ENCODE results near the gene CARD11.

CARD11 gene

GRCh38 chr7:3003936-3004335 lies 39.7 kb downstream of the CARD11 start:
- H3K9me3 ChIP-seq (ENCODE audit: low read length): no peaks in the 10 kb centered on the region

DNA sequence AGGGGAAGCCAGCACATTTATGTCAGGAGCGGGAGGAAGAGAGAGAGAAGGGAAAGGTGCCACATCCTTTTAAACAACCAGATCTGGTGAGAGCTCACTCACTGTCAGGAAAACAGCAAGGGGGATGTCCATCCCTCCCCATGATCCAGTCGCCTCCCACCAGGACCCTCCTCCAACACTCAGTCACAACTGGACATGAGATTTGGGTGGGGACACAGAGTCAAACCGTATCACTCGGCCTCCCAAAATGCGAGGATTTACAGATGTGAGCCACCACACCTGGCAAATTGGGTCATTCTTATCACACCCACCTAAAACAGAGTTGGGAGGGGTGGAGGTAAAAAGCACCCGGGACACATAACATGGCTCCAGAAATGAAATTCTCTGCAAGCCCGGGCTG lies 41.0 kb downstream of the CARD11 start:
- Histone ChIP-seq H2AFZ (ENCODE audit: low read depth, low read length) (no peak overlapping the region), H3K4me3 (ENCODE audit: low read length) (no peak overlapping the region), H3K27me3 (ENCODE audit: insufficient read depth, low read length) (no peaks in the 10 kb centered on the region), H3K9me3 (ENCODE audit: low read length) (no peaks in the 10 kb centered on the region), H3K36me3 (ENCODE audit: insufficient read depth, low read length) (no peaks in the 10 kb centered on the region), H3K4me1 (ENCODE audit: insufficient read depth, low read length) (peaks cover 7% of the 10 kb centered on the region)

More at GRCh38 chr7:3003936-3004335, 39.7 kb downstream of the CARD11 start:
- Histone ChIP-seq H3K27me3 (ENCODE audit: insufficient read depth, low read length) (no peaks in the 10 kb centered on the region), H2AFZ (ENCODE audit: low read depth, low read length) (no peak overlapping the region), H3K36me3 (ENCODE audit: insufficient read depth, low read length) (no peaks in the 10 kb centered on the region), H3K4me3 (ENCODE audit: low read length) (no peak overlapping the region), H3K4me1 (ENCODE audit: insufficient read depth, low read length) (peaks cover 7% of the 10 kb centered on the region)

GRCh38 chr7:3000566-3000965 lies 43.1 kb downstream of the CARD11 start:
- Histone ChIP-seq H3K27me3 (ENCODE audit: insufficient read depth, low read length) (no peaks in the 10 kb centered on the region), H3K9me3 (ENCODE audit: low read length) (no peaks in the 10 kb centered on the region), H2AFZ (ENCODE audit: low read depth, low read length) (no peak overlapping the region), H3K4me3 (ENCODE audit: low read length) (no peak overlapping the region), H3K36me3 (ENCODE audit: insufficient read depth, low read length) (no peaks in the 10 kb centered on the region), H3K4me1 (ENCODE audit: insufficient read depth, low read length) (peaks cover 7% of the 10 kb centered on the region)

DNA sequence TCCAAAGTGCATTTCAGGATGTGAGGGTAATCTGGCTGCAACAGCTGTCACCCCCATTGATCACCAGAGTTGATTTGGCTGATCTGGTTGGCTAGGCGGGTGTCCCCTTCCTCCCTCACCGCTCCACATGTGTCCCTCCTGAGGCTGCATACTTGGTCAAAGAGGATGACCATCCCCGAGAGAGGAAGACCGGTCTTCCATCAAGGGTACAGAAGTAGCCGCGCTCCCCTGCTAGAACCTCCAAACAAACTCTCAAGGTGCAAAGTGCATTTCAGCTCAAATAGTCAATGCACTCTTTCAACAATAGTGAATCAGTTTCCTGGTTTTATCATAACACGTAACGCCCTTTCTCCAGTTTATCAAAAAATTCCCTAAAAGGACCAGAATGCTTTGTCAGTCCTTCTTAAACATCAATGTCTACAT lies 44.6 kb downstream of the CARD11 start:
- no peaks in the 10 kb centered on the region for H3K9me3 ChIP-seq (ENCODE audit: low read length)

GRCh38 chr7:2997014-2997413 lies 46.7 kb downstream of the CARD11 start:
- no peaks in the 10 kb centered on the region for H3K9me3 ChIP-seq (ENCODE audit: low read length)
- no peak overlapping the region for H2AFZ ChIP-seq (ENCODE audit: low read depth, low read length)
- H3K4me3 ChIP-seq (ENCODE audit: low read length): no peak overlapping the region
- H3K4me1 ChIP-seq (ENCODE audit: insufficient read depth, low read length): no peaks in the 10 kb centered on the region
- H3K27me3 ChIP-seq (ENCODE audit: insufficient read depth, low read length): no peaks in the 10 kb centered on the region
- no peaks in the 10 kb centered on the region for H3K36me3 ChIP-seq (ENCODE audit: insufficient read depth, low read length)

More for the DNA sequence above, 44.6 kb downstream of the CARD11 start:
- Histone ChIP-seq H3K27me3 (ENCODE audit: insufficient read depth, low read length) (no peaks in the 10 kb centered on the region), H3K36me3 (ENCODE audit: insufficient read depth, low read length) (no peaks in the 10 kb centered on the region), H2AFZ (ENCODE audit: low read depth, low read length) (no peak overlapping the region), H3K4me3 (ENCODE audit: low read length) (no peak overlapping the region), H3K4me1 (ENCODE audit: insufficient read depth, low read length) (peaks cover 6% of the 10 kb centered on the region)

DNA sequence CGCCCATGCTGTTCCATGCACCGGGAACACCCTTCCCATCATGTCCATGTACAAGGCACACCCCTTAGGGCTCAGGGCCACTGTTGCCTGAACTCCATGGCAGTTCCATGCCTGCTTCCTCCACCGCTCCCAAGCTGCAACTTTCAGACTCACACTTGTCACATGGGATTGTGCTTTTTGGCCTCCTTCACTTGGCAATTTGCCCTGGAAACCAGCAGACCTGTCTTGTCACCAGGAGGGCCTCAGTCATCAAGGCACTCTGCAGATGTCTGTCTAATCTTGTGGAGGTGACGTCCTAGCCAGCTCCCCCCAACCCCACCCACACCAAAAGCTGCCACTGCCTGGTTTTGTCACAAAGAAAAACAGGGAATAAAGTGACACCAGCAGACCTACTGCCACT lies 47.5 kb downstream of the CARD11 start:
- H3K4me3 ChIP-seq (ENCODE audit: low read length): no peak overlapping the region
- H3K9me3 ChIP-seq (ENCODE audit: low read length): no peaks in the 10 kb centered on the region
- H3K27me3 ChIP-seq (ENCODE audit: insufficient read depth, low read length): no peaks in the 10 kb centered on the region
- H2AFZ ChIP-seq (ENCODE audit: low read depth, low read length): no peak overlapping the region
- no peaks in the 10 kb centered on the region for H3K36me3 ChIP-seq (ENCODE audit: insufficient read depth, low read length)
- no peaks in the 10 kb centered on the region for H3K4me1 ChIP-seq (ENCODE audit: insufficient read depth, low read length)

DNA sequence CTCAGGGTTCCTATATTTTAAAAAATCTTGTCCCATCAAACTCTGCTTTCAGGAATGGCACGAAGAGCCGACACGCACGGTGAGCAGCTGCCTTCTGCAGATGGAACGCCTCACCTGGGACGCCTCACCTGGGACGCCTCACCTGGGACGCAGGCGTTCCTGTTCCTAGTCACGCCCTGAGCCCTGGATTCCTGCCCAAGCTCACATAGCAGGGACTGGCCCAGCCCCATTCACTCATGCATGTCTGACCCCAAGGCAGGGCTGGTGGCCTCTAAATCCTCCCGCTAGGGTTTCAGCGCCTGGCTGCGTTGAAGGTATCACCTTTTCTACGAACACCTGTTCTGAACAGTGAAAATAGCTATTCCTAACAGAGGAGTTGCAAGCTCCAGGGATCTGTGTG lies 49.8 kb downstream of the CARD11 start:
- H2AFZ ChIP-seq (ENCODE audit: low read depth, low read length): no peak overlapping the region
- no peaks in the 10 kb centered on the region for H3K36me3 ChIP-seq (ENCODE audit: insufficient read depth, low read length)
- H3K4me1 ChIP-seq (ENCODE audit: insufficient read depth, low read length): no peaks in the 10 kb centered on the region
- H3K27me3 ChIP-seq (ENCODE audit: insufficient read depth, low read length): no peaks in the 10 kb centered on the region
- H3K4me3 ChIP-seq (ENCODE audit: low read length): no peak overlapping the region
- no peaks in the 10 kb centered on the region for H3K9me3 ChIP-seq (ENCODE audit: low read length)

DNA sequence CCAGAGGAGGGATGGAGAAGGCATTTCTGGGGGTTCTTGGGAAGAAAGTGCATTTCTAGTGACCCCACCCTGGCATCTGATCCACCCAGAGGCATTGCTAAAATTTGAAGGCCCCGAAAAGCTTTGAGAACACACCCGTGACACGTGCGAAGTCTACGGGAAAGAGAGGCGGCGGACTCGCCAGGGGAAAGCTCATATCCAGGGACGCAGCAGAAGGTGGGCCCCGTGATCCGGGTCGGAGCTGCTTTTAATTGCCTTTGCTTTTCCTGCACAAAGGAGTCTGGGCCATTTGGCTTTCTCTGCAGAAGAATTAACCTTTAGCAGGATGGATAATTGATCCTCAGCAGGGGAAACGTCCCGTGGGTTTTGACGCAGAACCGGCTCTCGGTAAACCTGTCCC lies 50.3 kb downstream of the CARD11 start:
- Histone ChIP-seq H3K27me3 (ENCODE audit: insufficient read depth, low read length) (no peaks in the 10 kb centered on the region), H3K4me1 (ENCODE audit: insufficient read depth, low read length) (no peaks in the 10 kb centered on the region), H3K4me3 (ENCODE audit: low read length) (no peak overlapping the region), H3K36me3 (ENCODE audit: insufficient read depth, low read length) (no peaks in the 10 kb centered on the region), H3K9me3 (ENCODE audit: low read length) (no peaks in the 10 kb centered on the region), H2AFZ (ENCODE audit: low read depth, low read length) (no peak overlapping the region)

DNA sequence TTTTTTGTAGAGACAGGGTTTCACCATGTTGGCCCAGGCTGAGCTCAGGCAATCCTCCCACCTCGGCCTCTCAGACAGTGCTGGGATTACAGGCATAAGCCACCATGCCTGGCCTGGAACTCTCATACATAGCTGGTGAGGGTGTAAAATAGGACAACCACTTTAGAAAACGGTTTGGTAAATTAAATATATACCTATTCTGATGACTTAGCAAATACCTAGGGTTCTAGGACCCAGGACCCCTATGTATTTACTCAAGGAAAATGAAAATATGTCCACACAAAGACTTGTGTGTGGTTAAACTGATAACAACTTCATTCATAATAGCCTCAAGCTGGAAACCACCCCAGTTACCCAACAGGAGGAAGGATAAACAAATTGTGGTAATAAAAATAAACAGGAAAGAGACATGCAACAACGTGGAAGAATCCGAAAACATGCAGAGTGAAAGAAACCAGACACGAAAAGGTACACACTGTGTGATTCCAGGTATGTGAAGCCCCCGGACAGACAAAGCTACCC lies 52.7 kb downstream of the CARD11 start:
- Histone ChIP-seq H3K4me1 (ENCODE audit: insufficient read depth, low read length) (no peaks in the 10 kb centered on the region), H3K36me3 (ENCODE audit: insufficient read depth, low read length) (no peaks in the 10 kb centered on the region), H3K9me3 (ENCODE audit: low read length) (no peaks in the 10 kb centered on the region), H3K4me3 (ENCODE audit: low read length) (no peak overlapping the region), H2AFZ (ENCODE audit: low read depth, low read length) (no peak overlapping the region), H3K27me3 (ENCODE audit: insufficient read depth, low read length) (no peaks in the 10 kb centered on the region)

- no peaks in the 10 kb centered on the region for H3K4me1 ChIP-seq (ENCODE audit: insufficient read depth, low read length)
- H2AFZ ChIP-seq (ENCODE audit: low read depth, low read length): no peak overlapping the region
- no peaks in the 10 kb centered on the region for H3K27me3 ChIP-seq (ENCODE audit: insufficient read depth, low read length)
- H3K36me3 ChIP-seq (ENCODE audit: insufficient read depth, low read length): no peaks in the 10 kb centered on the region
- peaks cover 2% of the 10 kb centered on the region for H3K9me3 ChIP-seq (ENCODE audit: low read length)
- no peak overlapping the region for H3K4me3 ChIP-seq (ENCODE audit: low read length)
These were observed 57.1 kb downstream of the CARD11 start for GRCh38 chr7:2986561-2986960.

GRCh38 chr7:2985866-2986265 lies 57.8 kb downstream of the CARD11 start:
- Histone ChIP-seq H3K4me1 (ENCODE audit: insufficient read depth, low read length) (no peaks in the 10 kb centered on the region), H2AFZ (ENCODE audit: low read depth, low read length) (no peak overlapping the region), H3K27me3 (ENCODE audit: insufficient read depth, low read length) (no peaks in the 10 kb centered on the region), H3K4me3 (ENCODE audit: low read length) (no peak overlapping the region), H3K9me3 (ENCODE audit: low read length) (peaks cover 2% of the 10 kb centered on the region), H3K36me3 (ENCODE audit: insufficient read depth, low read length) (no peaks in the 10 kb centered on the region)

- Histone ChIP-seq H3K27me3 (ENCODE audit: insufficient read depth, low read length) (peaks cover 6% of the 10 kb centered on the region), H2AFZ (ENCODE audit: low read depth, low read length) (no peak overlapping the region), H3K4me3 (ENCODE audit: low read length) (no peak overlapping the region), H3K4me1 (ENCODE audit: insufficient read depth, low read length) (no peaks in the 10 kb centered on the region), H3K9me3 (ENCODE audit: low read length) (peaks cover 2% of the 10 kb centered on the region), H3K36me3 (ENCODE audit: insufficient read depth, low read length) (no peaks in the 10 kb centered on the region)
These were observed 59.6 kb downstream of the CARD11 start for GRCh38 chr7:2984091-2984490.

GRCh38 chr7:2983586-2983985 lies 60.1 kb downstream of the CARD11 start:
- Histone ChIP-seq H3K4me1 (ENCODE audit: insufficient read depth, low read length) (no peaks in the 10 kb centered on the region), H3K4me3 (ENCODE audit: low read length) (no peak overlapping the region), H3K36me3 (ENCODE audit: insufficient read depth, low read length) (no peaks in the 10 kb centered on the region), H3K9me3 (ENCODE audit: low read length) (peaks cover 2% of the 10 kb centered on the region), H2AFZ (ENCODE audit: low read depth, low read length) (no peak overlapping the region), H3K27me3 (ENCODE audit: insufficient read depth, low read length) (peaks cover 11% of the 10 kb centered on the region)

GRCh38 chr7:2982831-2983230 lies 60.8 kb downstream of the CARD11 start:
- H3K9me3 ChIP-seq (ENCODE audit: low read length): peaks cover 2% of the 10 kb centered on the region
- H3K4me3 ChIP-seq (ENCODE audit: low read length): no peak overlapping the region
- no peaks in the 10 kb centered on the region for H3K36me3 ChIP-seq (ENCODE audit: insufficient read depth, low read length)
- no peak overlapping the region for H2AFZ ChIP-seq (ENCODE audit: low read depth, low read length)
- H3K27me3 ChIP-seq (ENCODE audit: insufficient read depth, low read length): peaks cover 15% of the 10 kb centered on the region
- no peaks in the 10 kb centered on the region for H3K4me1 ChIP-seq (ENCODE audit: insufficient read depth, low read length)

Measured in neuron (in vitro differentiated cells).